Measurements from ENCODE around the gene FXYD6. TPM values are rescaled to one million over a fixed set of nuclear protein-coding genes. Genes with fewer than 3 reads are reported as not detected.

Gene FXYD6
- total RNA-seq, 1 donor from 2014 or later, result 141 TPM

GRCh38 chr11:117900121-117900648 is 23.7 kb upstream of the FXYD6 start:
- intact Hi-C loops (cut with DNase I), result loop anchor here (10.0 kb wide), 1 partner anchor 55 kb away; no protein-coding TSS in a partner anchor
- DNase-seq (ENCODE audit: low spot score), result peak; percentile 31
- peak; percentile 56 for ATAC-seq

GRCh38 chr11:117898059-117898458 is 21.6 kb upstream of the FXYD6 start:
- intact Hi-C loops (cut with DNase I), result no loop called here
- ATAC-seq (no peak), DNase-seq (ENCODE audit: low spot score) (peak; percentile 22)

GRCh38 chr11:117892651-117893050 is 16.2 kb upstream of the FXYD6 start:
- intact Hi-C loops (cut with DNase I), result no loop called here
- DNase-seq (ENCODE audit: low spot score) (no peak), ATAC-seq (no peak)

- ATAC-seq, result no peak
- DNase-seq (ENCODE audit: low spot score), result no peak
- intact Hi-C loops (cut with DNase I), result no loop called here
These were observed 14.9 kb upstream of the FXYD6 start for GRCh38 chr11:117891362-117891761.

GRCh38 chr11:117888139-117888566 is 11.7 kb upstream of the FXYD6 start:
- DNase-seq (ENCODE audit: low spot score) (peak; percentile 41), ATAC-seq (no peak)
- intact Hi-C loops (cut with DNase I), result no loop called here

DNA sequence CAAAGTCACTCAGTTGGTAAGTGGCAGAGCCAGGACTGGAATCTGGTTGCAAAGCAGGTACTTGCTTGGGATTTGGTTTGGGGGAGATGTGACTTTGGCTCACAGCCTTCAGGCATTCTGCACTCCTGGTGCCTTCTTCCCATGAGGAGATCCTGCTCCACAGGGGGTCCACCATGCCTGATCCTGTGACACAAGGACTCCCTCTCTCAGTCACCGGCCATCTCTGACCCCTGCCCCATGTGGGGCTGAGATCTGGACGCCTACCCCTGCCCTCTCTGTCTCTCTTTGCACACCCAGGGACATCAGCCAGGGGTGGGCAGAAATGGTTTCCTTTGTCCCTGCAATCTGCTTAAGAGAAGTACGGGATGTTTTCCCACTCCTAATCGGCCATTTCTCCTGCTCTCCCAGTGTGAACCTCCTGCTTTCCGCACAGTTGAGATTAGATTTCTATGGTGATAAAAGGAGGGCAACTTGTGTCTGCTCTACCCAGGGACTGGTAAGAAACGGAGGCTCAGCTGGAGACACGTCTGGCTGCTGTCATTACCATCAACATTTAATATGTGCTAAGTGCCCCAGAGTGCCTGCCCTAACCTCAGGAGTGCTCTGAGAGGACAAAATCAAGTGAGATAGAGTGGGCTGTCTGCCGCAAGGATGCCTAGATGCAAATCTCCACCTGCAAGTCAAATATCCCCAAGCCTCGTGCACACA is 11.1 kb upstream of the FXYD6 start:
- ATAC-seq (no peak), DNase-seq (ENCODE audit: low spot score) (peak; percentile 18)
- intact Hi-C loops (cut with DNase I), result no loop called here

DNA sequence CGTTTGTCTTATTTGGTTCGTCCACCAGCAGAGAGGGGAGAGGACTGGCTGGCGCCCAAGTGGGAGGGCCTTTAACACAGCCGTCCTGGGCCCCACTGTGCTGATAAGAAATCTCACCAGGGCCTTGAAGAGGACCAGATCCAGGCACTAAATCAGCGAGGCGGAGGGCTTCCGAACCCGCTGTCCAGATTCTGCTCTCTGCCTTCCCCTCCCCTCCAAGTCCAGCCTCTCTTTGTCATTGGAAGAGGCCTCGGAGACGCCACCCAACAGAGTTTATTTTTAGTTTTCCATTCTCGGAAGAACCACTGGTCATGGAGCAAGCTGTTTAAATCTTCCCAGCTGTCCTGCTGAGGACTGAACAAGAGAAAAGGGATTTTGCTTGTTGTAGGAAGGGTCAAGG is 9.3 kb upstream of the FXYD6 start:
- intact Hi-C loops (cut with DNase I), result no loop called here
- peak; percentile 59 for DNase-seq (ENCODE audit: low spot score)
- peak; percentile 73 for ATAC-seq

- DNase-seq (ENCODE audit: low spot score) (peak; percentile 45), ATAC-seq (no peak)
- intact Hi-C loops (cut with DNase I), result no loop called here
These were observed 8.5 kb upstream of the FXYD6 start for GRCh38 chr11:117884994-117885393.

DNA sequence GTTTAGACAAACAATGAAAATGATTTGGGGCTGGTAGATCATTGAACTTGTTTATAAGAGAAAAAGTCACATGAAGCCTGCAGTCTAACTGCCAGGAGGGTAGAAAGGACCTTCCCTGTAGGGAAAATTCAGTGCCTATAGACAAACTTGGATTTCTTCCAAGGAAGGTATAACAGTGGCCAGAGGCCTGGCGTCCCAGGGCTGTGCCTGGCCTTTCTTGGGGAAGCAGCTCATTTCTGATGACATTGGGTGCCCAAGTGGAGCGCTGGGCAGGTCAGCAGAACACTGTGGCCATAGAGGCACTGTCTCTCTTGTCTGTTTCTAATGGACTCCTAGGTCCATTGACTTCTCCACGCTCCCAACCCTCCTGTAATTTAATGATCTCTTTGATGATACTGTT is 6.6 kb upstream of the FXYD6 start:
- intact Hi-C loops (cut with DNase I), result no loop called here
- DNase-seq (ENCODE audit: low spot score) (peak; percentile 18), ATAC-seq (no peak)

DNA sequence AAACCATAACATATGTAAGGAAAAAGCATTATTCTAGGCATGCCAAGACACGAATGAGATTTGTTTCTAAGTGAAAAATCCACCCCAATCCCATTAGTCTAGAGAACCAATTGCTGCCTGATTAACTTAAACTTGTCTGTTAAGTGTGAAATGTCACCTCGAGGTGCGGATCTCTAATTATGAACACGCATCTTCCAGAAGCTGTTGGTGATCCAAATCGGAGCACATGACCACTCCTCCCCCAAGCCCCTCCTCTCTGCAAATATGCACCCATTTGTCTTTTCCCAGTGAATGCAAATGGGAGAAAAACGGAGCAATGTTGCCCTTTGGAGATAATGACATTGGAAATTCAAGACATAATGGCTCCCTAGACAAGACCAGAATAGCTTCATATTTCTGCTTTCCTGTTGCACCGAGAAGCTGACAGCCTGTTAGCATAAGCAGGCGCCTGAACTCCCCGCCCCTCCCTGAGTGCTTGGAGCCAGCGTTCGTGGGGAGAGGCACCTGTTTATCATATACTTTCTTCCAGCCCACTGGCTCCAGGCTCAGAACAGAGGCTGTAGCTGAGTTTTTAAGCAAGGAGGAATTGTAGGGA is 6.0 kb upstream of the FXYD6 start:
- intact Hi-C loops (cut with DNase I), result no loop called here
- DNase-seq (ENCODE audit: low spot score) (peak; percentile 37), ATAC-seq (no peak)

- intact Hi-C loops (cut with DNase I), result no loop called here
- DNase-seq (ENCODE audit: low spot score) (no peak), ATAC-seq (no peak)
These were observed 4.8 kb upstream of the FXYD6 start for GRCh38 chr11:117881217-117881616.

GRCh38 chr11:117879516-117880480 is 3.3 kb upstream of the FXYD6 start:
- intact Hi-C loops (cut with DNase I), result no loop called here
- ATAC-seq (no peak), DNase-seq (ENCODE audit: low spot score) (peak; percentile 38)

DNA sequence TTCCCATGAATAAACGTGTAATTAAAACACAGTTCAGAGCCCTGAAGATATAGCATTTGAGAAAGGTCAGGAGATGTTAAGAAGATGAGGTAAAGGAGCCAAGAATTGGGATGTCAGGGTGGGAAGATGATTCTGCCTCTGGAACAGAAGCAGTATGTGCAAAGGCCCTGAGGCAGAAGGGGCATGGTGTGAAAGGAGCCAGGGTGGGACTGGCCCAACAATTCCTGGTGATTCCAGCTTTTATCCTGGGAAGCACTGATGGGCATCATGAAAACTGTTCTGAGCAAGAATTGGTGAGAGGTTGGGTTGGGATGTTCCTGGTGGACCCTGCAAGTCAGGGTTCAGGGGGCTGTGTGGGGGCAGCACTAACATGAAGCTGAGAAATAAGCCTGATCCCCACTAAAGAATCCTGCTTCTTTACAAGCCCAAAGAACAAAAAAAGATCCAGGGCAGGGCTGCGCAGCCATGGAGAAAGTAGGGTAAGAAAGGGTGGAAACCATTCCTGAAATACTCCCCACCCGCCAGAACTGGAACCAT is 2.5 kb upstream of the FXYD6 start:
- ATAC-seq (no peak), DNase-seq (ENCODE audit: low spot score) (no peak)
- intact Hi-C loops (cut with DNase I), result no loop called here

DNA sequence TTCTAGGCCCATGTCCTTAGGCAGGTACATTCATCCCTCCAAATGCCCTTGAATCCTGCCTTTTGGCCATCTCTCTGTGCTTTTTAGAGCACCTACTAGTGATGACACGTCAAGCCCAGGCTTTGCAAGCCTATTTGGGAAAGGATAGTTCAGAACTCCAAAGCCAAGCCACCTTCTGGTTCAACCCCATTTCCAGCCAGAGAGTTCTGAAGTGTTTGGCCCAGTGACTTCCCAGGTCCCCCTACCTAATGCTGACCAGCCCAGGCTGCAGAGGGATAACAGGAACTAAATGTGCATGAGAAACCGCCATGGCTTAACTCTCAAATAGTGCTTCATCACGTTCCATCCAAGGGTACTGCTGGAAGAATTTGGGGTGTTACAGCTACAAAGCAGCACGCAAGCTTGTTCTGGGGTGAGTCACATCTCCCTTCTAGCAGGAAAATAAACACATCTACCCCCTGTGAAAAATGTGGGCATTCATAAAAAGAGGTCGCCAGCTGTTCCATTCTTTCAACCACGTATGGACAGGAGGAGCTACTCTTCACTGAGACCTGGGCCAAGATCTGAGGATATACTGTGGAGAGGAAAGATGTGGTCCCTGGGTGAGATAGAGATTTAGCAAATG is 2.0 kb upstream of the FXYD6 start:
- intact Hi-C loops (cut with DNase I), result no loop called here
- DNase-seq (ENCODE audit: low spot score) (no peak), ATAC-seq (no peak)

GRCh38 chr11:117877120-117877784 is 794 bp upstream of the FXYD6 start:
- ATAC-seq (peak; percentile 50), DNase-seq (ENCODE audit: low spot score) (no peak)

DNA sequence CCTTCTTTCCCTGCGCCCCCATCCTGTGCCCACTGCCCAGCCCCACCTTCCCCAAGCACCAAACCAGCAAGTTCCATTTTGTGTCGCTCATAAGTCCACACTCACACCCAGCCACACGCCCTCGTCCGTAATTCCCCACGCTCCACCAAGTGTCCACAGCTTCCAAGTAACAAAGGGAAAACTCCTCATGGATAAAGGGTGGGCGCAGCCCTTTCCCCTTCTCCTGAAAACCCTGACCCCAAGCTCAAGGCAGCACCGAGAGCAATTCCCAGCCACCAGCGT is 458 bp downstream of the FXYD6 start:
- intact Hi-C loops (cut with DNase I), result no loop called here
- no peak for DNase-seq (ENCODE audit: low spot score)
- ATAC-seq, result peak; percentile 6

More at GRCh38 chr11:117877120-117877784, 794 bp upstream of the FXYD6 start:
- intact Hi-C loops (cut with DNase I), result no loop called here

DNA sequence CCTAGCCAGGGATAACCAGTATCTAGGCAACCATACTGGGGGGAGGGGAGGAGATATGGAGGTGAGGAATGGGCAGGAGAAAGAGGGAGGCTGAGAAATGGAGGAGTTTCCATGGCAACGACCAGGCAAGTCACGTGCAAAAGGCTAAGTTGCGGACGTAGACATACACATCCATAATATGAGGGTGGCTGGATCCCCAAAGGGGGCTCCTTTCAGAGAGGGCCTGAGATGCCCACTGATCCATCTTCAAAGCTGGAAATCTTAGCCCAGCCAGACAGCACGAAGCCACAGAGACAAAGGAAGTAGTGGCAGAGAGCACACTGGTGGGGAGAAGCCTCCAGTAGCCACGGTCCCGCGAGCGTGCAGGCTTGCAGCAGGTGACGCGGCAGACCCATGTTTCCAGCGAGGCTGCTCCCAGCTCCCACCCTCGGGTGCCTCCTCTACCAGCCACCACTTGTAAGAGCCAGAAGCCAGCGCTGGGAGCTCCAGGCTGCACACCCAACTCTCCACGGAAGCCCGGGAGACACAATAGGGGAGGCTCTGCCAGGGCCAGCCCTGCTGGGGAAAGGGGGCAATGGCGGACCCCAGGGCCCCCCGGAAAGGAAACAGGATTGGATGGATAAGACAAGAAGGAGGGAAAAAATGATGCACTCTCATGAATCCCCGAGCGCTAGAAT is 938 bp downstream of the FXYD6 start:
- peak; percentile 43 for ATAC-seq
- intact Hi-C loops (cut with DNase I), result no loop called here
- no peak for DNase-seq (ENCODE audit: low spot score)

DNA sequence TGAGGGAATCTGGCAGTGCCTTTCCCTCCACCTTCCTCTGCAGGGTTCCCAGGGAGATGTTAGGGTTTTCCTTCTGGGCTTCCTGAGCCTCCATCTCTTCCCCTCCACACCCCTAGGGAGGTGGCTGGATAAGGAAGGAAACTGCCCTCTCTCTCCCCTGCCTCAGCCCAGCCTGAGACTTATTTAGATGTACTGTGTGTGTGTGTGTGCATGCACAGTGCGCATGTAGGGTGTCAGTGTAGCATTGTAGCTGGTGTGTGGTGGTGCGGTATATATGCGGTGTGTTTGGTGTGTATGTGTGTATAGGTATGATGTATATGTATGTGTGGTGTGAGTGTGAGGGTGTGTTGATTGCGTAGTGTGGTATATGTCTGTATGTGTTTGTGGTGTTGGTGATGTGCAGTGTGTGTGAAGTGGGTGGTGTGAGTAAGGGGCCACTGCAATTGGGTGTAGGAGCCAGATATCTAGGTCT is 1.5 kb downstream of the FXYD6 start:
- ATAC-seq (no peak), DNase-seq (ENCODE audit: low spot score) (no peak)
- intact Hi-C loops (cut with DNase I), result no loop called here

All from sciatic nerve (tissue), 2 donors.